HepG2 (cell line): ENCODE results near the gene SGCE. TPM values are rescaled to one million over a fixed set of nuclear protein-coding genes. Genes with fewer than 3 reads are reported as not detected.

ENCODE experiments used
- GTF2F1 ChIP-seq: fragments of 150-350 bp; IDR thresholded peaks from 2 replicates; pipeline ENCODE4 v1.6.1; 2014; ENCODE audit warnings: low read length
- HES4 ChIP-seq: sonication (generic); formaldehyde crosslinking; IDR thresholded peaks from 2 replicates; pipeline ENCODE4 v1.9.0; 2021; ENCODE audit warnings: mild to moderate bottlenecking, missing genetic modification reagents, borderline replicate concordance
- IKZF4 ChIP-seq: sonication (generic); formaldehyde crosslinking; IDR thresholded peaks from 2 replicates; pipeline ENCODE4 v1.5.1; 2020; ENCODE audit warnings: borderline replicate concordance, mild to moderate bottlenecking, low read depth, missing genetic modification reagents; ENCODE audit errors: not compliant biosample characterization
- RBM39 ChIP-seq: fragments of 200-400 bp; formaldehyde crosslinking; IDR thresholded peaks from one replicate; pipeline ENCODE4 v1.6.1; 2018; ENCODE audit warnings: antibody characterized with exemption, mild to moderate bottlenecking, low read depth, low read length; ENCODE audit not compliant: poor library complexity, severe bottlenecking
- SSRP1 ChIP-seq: IDR thresholded peaks from 2 replicates; pipeline ENCODE4 v1.6.1; 2016; ENCODE audit warnings: control low read depth
- ZBTB20 ChIP-seq: sonication (generic); formaldehyde crosslinking; IDR thresholded peaks from 2 replicates; pipeline ENCODE4 v1.8.1; 2023; ENCODE audit warnings: missing genetic modification reagents, low read depth, mild to moderate bottlenecking, borderline replicate concordance
- ZBTB42 ChIP-seq: sonication (generic); formaldehyde crosslinking; IDR thresholded peaks from 2 replicates; pipeline ENCODE4 v1.5.0; 2020; ENCODE audit warnings: mild to moderate bottlenecking, missing genetic modification reagents
- ZNF841 ChIP-seq: sonication (generic); formaldehyde crosslinking; IDR thresholded peaks from 2 replicates; pipeline ENCODE4 v1.8.1; 2023; ENCODE audit warnings: missing genetic modification reagents, borderline replicate concordance
- ZSCAN31 ChIP-seq: sonication (generic); formaldehyde crosslinking; IDR thresholded peaks from 2 replicates; pipeline ENCODE4 v1.5.0; 2020; ENCODE audit warnings: low read depth, mild to moderate bottlenecking, missing genetic modification reagents
- polyA plus RNA-seq, 8 experiments: library from polyadenylated mRNA; depleted of rRNA in 3 of 8; stranded (reverse) in 7 of 8; unstranded in 1 of 8; fragments of >200 nt; fragmentation: Illumina TruSeq in 4 of 8; extraction: Trizol in 4 of 8; gene quantifications; 2 replicates each; pipeline versions ENCODE4 v1.2.1 to v1.2.3, GENCODE V29; 2011 to 2016; ENCODE audit warnings: low read depth in 4 of 8, missing spikeins in 1 of 8, mixed read lengths in 1 of 8; ENCODE audit not compliant: insufficient read depth in 1 of 8
- total RNA-seq, 5 experiments: library from RNA; depleted of rRNA; stranded (reverse); fragments of >200 nt; fragmentation: Illumina TruSeq; extraction: Trizol; gene quantifications; 2 replicates each; pipeline ENCODE4 v1.2.3, GENCODE V29; 2016; ENCODE audit warnings: low read depth in 1 of 5
- TF ChIP-seq, protein P1 (sequence below): IDR thresholded peaks from 2 replicates; pipeline ENCODE4 v1.6.1; 2016; ENCODE audit warnings: low read depth, missing genetic modification reagents, missing compliant biosample characterization
- TF ChIP-seq, protein P2 (sequence below): sonication (generic); formaldehyde crosslinking; IDR thresholded peaks from one replicate; pipeline ENCODE4 v1.5.1; 2020; ENCODE audit warnings: mild to moderate bottlenecking, missing genetic modification reagents; ENCODE audit errors: not compliant biosample characterization
- TF ChIP-seq, protein P3 (sequence below): sonication (generic); formaldehyde crosslinking; IDR thresholded peaks from 2 replicates; pipeline ENCODE4 v1.5.1; 2020; ENCODE audit warnings: missing genetic modification reagents, mild to moderate bottlenecking, borderline replicate concordance

Gene SGCE
- total and polyA plus RNA-seq, 2 of the 13 experiments (the other 11 are each of a cell fraction or from before 2014, with no cell fraction given), result 52.3 to 71.1 TPM

DNA sequence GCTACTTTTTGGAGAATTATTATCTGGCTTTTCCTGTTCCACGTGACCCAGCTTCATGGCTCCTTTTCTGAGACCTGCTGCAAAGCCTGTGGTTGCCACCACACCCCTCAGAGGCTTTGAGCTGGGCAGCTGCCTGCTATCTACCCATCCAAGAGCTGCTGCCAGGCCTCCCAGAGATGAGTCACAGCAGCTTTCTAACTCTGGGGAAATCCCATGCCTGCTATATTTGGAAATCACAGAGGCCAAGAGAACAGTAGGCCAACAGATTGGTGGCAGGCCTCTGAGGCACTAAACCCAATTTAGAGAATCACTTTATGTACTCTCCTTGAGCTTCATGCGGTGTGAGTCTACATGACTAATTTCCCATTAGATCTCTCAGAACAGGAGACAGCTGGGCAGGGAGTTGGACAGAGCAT is 35.2 kb downstream of the SGCE start (continued):
- TF ChIP-seq, protein P1, sequence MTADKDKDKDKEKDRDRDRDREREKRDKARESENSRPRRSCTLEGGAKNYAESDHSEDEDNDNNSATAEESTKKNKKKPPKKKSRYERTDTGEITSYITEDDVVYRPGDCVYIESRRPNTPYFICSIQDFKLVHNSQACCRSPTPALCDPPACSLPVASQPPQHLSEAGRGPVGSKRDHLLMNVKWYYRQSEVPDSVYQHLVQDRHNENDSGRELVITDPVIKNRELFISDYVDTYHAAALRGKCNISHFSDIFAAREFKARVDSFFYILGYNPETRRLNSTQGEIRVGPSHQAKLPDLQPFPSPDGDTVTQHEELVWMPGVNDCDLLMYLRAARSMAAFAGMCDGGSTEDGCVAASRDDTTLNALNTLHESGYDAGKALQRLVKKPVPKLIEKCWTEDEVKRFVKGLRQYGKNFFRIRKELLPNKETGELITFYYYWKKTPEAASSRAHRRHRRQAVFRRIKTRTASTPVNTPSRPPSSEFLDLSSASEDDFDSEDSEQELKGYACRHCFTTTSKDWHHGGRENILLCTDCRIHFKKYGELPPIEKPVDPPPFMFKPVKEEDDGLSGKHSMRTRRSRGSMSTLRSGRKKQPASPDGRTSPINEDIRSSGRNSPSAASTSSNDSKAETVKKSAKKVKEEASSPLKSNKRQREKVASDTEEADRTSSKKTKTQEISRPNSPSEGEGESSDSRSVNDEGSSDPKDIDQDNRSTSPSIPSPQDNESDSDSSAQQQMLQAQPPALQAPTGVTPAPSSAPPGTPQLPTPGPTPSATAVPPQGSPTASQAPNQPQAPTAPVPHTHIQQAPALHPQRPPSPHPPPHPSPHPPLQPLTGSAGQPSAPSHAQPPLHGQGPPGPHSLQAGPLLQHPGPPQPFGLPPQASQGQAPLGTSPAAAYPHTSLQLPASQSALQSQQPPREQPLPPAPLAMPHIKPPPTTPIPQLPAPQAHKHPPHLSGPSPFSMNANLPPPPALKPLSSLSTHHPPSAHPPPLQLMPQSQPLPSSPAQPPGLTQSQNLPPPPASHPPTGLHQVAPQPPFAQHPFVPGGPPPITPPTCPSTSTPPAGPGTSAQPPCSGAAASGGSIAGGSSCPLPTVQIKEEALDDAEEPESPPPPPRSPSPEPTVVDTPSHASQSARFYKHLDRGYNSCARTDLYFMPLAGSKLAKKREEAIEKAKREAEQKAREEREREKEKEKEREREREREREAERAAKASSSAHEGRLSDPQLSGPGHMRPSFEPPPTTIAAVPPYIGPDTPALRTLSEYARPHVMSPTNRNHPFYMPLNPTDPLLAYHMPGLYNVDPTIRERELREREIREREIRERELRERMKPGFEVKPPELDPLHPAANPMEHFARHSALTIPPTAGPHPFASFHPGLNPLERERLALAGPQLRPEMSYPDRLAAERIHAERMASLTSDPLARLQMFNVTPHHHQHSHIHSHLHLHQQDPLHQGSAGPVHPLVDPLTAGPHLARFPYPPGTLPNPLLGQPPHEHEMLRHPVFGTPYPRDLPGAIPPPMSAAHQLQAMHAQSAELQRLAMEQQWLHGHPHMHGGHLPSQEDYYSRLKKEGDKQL (CRISPR knock-in tag), result no peak
- TF ChIP-seq GTF2F1 (no peak), HES4 (CRISPR knock-in tag) (no peak), IKZF4 (CRISPR knock-in tag) (no peak), ZNF841 (CRISPR knock-in tag) (no peak), ZSCAN31 (CRISPR knock-in tag) (no peak), ZBTB20 (CRISPR knock-in tag) (no peak), ZBTB42 (CRISPR knock-in tag) (no peak), RBM39 (no peak), SSRP1 (CRISPR knock-in tag) (no peak)
- TF ChIP-seq, protein P2, sequence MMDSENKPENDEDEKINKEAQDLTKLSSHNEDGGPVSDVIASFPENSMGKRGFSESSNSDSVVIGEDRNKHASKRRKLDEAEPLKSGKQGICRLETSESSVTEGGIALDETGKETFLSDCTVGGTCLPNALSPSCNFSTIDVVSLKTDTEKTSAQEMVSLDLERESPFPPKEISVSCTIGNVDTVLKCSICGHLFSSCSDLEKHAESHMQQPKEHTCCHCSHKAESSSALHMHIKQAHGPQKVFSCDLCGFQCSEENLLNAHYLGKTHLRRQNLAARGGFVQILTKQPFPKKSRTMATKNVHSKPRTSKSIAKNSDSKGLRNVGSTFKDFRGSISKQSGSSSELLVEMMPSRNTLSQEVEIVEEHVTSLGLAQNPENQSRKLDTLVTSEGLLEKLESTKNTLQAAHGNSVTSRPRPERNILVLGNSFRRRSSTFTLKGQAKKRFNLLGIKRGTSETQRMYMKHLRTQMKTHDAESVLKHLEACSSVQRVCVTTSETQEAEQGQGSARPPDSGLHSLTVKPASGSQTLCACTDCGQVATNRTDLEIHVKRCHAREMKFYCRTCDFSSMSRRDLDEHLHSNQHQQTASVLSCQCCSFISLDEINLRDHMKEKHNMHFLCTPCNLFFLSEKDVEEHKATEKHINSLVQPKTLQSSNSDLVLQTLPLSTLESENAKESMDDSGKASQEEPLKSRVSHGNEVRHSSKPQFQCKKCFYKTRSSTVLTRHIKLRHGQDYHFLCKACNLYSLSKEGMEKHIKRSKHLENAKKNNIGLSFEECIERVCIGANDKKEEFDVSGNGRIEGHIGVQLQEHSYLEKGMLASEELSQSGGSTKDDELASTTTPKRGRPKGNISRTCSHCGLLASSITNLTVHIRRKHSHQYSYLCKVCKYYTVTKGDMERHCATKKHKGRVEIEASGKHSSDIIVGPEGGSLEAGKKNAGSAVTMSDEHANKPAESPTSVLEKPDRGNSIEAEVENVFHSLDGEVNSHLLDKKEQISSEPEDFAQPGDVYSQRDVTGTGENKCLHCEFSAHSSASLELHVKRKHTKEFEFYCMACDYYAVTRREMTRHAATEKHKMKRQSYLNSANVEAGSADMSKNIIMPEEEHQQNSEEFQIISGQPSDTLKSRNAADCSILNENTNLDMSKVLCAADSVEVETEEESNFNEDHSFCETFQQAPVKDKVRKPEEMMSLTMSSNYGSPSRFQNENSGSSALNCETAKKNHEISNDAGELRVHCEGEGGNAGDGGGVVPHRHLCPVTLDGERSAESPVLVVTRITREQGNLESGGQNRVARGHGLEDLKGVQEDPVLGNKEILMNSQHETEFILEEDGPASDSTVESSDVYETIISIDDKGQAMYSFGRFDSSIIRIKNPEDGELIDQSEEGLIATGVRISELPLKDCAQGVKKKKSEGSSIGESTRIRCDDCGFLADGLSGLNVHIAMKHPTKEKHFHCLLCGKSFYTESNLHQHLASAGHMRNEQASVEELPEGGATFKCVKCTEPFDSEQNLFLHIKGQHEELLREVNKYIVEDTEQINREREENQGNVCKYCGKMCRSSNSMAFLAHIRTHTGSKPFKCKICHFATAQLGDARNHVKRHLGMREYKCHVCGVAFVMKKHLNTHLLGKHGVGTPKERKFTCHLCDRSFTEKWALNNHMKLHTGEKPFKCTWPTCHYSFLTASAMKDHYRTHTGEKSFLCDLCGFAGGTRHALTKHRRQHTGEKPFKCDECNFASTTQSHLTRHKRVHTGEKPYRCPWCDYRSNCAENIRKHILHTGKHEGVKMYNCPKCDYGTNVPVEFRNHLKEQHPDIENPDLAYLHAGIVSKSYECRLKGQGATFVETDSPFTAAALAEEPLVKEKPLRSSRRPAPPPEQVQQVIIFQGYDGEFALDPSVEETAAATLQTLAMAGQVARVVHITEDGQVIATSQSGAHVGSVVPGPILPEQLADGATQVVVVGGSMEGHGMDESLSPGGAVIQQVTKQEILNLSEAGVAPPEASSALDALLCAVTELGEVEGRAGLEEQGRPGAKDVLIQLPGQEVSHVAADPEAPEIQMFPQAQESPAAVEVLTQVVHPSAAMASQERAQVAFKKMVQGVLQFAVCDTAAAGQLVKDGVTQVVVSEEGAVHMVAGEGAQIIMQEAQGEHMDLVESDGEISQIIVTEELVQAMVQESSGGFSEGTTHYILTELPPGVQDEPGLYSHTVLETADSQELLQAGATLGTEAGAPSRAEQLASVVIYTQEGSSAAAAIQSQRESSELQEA (CRISPR knock-in tag), result no peak
- TF ChIP-seq, protein P3, sequence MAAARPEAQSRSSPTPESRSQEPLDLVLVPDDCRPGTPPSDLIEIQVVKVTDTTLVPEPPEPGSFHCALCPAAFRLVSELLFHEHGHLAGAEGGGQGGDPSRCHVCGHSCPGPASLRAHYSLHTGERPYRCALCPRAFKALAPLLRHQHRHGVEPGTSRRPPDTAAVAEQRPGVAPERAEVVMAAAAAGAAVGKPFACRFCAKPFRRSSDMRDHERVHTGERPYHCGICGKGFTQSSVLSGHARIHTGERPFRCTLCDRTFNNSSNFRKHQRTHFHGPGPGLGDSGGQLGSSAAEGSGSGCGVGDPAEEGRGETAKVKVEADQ (CRISPR knock-in tag), result no peak
